NCI-H1105 (cell line): Measurements from ENCODE around the gene MACO1.
"Not testable (repeated sequence)": the region's sequence is repeated elsewhere in the genome, so short reads cannot be mapped to it uniquely, and the experiment has no call there.

Source experiments
- DNase-seq: peaks from one replicate; lab custom pipeline; 2025; lab: John Stamatoyannopoulos, UW

Gene MACO1

GRCh38 chr1:25487628-25488027 lies 56.9 kb downstream of the MACO1 start:
- no peak for DNase-seq

GRCh38 chr1:25492323-25492722 lies 61.6 kb downstream of the MACO1 start:
- DNase-seq, result no peak

DNA sequence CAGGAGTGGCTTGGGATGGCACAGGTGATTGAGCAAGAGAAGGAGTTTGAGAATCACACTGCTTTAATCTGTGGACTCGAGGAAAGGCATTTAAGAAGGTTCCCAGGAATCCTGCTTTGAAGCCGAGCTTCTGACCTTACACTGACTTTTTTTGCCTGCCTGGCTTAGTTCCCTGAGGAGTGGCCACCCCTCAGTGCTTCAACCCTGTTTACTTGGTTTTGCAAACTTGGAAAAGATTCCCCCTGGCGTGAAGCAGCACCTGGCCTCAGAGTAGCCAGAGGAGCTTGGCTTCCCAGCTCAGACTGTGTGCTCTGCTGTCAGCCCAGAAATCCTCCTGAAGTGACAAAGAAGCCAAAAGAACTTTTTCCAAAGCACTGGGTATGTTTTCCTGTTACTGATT lies 64.3 kb downstream of the MACO1 start:
- no peak for DNase-seq

- DNase-seq, result no peak
These were observed 70.0 kb downstream of the MACO1 start for GRCh38 chr1:25500694-25501093.

DNA sequence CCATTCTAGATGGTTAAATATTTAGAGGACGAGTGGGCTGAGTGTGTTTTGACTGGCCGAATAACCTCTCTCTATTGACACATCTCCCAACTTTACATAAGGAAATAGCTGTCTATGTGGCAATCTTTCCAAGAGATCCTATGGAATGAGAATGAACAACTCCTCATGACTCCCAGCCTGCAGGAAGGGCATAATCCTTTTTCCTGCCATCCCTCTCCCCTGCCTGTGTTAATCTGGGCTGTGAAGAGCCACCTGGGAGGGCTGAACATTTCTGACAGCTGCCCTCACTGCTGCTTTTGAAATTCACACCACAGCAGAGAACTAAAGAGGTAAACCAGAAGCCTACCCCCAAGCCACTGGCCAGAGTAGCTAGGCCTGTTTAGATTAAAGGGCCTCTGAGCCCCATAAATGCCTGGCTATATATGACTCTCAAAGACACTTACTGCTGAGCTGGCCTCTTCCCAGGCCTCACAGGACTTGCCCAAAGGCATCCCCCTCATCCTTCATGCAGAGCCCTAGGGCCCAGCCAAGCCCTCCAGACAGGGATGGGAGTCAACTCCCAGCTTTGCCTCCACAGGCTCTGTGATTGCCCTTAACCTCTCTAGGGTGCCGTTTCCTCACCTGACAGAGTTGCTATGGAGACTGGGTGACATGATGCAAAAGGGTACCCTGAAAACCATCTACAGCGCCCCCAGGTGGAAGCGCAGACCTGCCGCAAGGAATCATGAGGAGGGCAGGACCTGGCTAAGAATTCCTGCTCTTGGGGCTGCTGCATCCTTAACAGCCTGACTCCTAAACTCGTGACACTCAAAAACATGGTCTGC lies 70.8 kb downstream of the MACO1 start:
- DNase-seq, result no peak

GRCh38 chr1:25502957-25503356 lies 72.3 kb downstream of the MACO1 start:
- DNase-seq, result no peak

DNA sequence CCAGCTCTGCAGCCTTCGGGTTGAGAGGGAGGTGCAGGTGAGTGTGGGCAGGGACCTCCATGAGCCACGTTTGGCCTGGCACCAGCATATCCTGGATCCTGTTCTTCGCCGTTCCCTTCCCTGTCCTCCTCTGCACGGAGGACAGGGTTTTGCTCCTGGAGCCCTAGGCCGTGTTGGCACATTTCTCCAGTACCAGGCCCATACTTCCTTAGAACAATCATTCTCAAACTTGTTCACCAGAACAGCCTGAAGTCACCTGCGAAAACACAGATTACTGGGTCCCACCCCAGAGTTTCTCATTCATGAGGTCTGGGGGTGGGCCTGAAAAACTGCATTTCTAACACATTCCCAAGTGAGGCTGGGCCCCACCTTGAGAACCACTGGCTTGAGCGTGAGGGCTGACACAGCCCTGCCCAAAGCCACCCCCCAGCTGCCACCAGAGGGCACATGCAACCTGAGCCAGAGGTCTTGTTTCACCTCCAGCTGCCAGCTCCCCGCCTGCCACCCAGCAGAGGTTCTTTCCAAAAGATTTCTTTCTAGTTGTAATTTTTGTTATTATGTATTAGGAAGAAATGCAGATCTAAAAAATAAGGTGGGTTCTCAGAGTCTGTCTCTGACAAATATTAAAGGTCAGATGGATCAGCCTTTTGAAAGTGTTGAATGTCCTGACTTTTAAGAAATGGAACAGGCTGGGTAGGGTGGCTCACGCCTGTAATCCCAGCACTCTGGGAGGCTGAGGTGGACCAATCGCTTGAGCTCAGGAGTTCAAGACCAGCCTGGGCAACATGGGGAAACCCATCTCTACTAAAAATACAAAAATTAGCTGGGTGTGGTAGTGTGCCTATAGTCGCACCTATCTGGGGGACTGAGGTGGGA lies 73.1 kb downstream of the MACO1 start:
- no peak for DNase-seq

- DNase-seq, result no peak
These were observed 74.3 kb downstream of the MACO1 start for GRCh38 chr1:25504706-25505595.

DNA sequence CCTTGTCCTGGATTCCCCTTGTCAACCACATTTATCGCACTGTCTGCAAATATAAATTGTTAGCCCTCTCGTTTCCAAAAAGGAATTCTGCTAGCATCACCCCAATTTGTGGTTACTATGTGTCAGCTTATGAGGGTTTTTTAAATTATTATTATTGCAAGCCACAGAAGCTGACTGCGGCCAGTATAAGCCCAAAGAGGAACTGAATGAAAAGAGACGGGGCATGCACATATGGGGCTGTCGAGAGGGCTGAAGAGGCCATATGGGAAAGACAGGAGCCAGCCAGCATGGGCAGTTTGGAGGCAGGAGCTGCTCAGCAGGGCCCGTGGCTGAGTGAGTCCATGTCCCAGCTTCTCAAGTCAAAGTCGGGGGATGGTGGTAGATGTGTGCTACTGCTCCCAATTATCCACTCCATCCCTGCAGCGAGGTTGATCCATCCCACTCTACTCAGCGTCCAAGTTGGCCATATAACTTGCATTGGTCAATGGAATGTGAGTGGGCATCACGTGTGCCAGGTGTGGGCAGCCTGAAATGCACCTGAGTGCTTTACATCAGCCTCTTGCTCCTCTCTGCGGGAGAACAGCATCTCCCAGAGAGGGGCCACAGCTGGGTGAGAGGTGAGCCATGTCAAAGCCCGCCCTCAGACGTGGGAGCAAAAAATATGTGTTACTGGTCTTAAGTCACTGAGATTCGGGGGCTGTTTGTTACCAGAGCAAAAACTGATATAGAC lies 75.1 kb downstream of the MACO1 start:
- no peak for DNase-seq

DNA sequence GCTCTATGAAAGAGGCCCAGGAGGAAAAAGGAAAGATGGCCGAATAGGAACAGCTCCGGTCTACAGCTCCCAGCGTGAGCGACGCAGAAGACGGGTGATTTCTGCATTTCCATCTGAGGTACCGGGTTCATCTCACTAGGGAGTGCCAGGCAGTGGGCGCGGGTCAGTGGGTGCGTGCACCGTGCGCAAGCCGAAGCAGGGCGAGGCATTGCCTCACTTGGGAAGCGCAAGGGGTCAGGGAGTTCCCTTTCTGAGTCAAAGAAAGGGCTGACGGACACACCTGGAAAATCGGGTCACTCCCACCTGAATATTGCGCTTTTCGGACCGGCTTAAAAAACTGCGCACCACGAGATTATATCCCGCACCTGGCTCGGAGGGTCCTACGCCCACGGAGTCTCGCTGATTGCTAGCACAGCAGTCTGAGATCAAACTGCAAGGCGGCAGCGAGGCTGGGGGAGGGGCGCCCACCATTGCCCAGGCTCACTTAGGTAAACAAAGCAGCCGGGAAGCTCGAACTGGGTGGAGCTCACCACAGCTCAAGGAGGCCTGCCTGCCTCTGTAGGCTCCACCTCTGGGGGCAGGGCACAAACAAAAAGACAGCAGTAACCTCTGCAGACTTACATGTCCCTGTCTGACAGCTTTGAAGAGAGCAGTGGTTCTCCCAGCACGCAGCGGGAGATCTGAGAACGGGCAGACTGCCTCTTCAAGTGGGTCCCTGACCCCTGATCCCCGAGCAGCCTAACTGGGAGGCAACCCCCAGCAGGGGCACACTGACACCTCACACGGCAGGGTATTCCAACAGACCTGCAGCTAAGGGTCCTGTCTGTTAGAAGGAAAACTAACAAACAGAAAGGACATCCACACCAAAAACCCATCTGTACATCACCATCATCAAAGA lies 76.1 kb downstream of the MACO1 start:
- not testable (repeated sequence) for DNase-seq

GRCh38 chr1:25513666-25514065 lies 83.0 kb downstream of the MACO1 start:
- no peak for DNase-seq

DNA sequence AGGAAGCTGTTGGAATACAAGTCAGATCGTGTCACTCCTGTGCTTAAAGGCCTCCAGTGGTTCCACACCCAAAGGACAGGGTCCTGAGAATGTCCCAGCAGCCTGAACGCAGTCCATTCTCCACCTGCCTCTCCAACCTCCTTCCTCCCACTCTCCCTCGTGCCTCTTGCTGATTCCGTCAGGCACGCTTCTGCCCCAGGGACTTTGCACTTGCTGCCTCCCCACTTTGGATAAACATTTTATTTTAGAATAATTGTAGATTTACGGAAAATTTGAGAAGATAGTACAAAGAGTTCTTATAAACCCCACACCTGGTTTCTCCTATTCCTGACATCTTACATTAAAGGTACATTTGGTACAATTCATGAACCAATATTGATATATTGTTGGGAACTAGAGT lies 84.3 kb downstream of the MACO1 start:
- no peak for DNase-seq

GRCh38 chr1:25516686-25517085 lies 86.0 kb downstream of the MACO1 start:
- DNase-seq, result no peak

- DNase-seq, result no peak
These were observed 87.0 kb downstream of the MACO1 start for GRCh38 chr1:25517476-25518394.

GRCh38 chr1:25519624-25520023 lies 88.9 kb downstream of the MACO1 start:
- DNase-seq, result no peak

DNA sequence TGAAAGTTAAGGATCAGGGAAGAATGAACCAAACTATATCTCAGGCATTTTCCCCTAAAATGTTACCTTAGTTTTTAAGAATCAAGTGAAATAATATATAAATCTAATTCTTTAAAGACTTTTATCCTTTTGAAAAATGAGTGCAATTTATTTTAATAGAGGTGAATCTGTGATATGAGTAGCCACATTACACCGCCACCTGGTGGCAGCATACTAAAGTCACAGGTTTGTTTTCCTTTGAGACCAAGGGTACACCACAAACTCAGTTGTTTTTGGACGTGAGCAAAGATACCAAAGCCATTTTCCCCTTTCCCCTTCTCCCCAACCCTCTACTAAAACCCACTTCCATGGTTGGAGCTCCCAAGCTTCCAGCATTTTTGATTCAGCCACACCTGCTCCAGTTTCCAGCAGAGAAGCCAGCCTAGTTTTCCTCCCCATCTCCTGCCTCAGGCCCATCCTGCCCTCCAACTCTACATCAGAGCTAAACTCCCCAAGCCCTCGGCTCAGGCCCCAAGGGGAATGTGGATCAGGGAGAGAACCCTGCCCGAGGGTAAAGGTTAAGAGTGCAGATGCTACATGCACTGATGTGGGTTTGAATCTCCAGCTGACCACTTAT lies 89.9 kb downstream of the MACO1 start:
- DNase-seq, result peak; percentile 78

DNA sequence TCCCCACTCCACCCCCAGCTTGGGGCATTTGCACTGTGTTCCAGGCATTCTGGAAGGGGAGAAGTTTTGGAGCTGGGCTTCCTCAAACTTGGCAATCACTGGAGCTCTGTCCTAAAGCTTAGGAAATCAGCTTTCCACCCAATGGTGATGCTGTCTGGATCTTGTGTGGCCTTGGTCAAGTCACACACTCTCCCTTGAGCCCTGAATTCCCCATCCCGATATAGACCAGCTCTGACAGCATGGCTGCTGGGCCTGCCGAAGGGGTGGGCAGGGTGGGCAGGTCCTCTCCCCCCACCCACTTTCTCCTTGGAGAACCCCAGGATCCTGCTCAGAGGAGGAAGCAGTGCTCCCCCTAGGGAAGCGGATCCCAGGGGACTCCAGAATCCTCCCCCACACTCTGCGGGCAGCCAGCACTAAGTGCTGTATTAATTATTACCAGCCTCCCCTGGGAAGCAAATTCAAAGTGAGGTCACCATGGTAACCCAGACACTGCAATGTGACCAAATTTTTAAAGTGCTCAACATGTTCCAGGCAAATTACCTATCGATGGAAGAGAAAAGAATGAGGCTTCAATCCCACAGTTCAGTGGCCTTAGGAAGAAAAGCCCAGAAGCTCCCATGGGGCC lies 91.4 kb downstream of the MACO1 start:
- DNase-seq, result no peak

DNA sequence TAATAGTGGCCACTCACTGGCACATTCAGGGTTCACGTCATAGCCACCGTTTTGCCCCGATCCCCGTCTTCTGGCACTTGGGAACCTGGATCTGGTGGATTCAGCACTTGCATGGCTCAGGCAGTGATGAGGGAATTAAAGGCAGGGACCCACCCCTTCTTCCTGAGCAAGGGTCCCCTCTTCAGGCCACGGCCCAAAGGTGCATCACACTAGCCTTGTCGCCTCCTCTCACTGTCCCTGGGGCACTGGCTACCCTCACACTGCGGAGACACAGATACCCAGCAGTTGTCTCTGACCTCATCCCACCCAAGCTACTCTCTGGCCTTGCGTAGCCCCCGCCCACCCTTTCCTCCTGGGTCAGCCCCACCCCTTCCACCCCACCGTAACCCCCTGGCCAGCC lies 92.8 kb downstream of the MACO1 start:
- DNase-seq, result no peak
